Skeletal muscle tissue (tissue), 4 donors: ENCODE results near the gene ECE2. TPM values are rescaled to one million over a fixed set of nuclear protein-coding genes. Genes with fewer than 3 reads are reported as not detected.

ENCODE experiments used
- H3K27ac ChIP-seq: one replicate; pipeline ENCODE4 v1.7.0; 2013; ENCODE audit warnings: mild to moderate bottlenecking, low read depth, low read length, inconsistent platforms
- H3K27me3 ChIP-seq, 3 donors: one replicate each; pipeline ENCODE4 v1.7.0; 2013; ENCODE audit warnings: low read length in 3 of 3; ENCODE audit not compliant: control insufficient read depth in 3 of 3, insufficient read depth in 3 of 3
- H3K36me3 ChIP-seq, 3 donors: one replicate each; pipeline ENCODE4 v1.7.0; 2013; ENCODE audit warnings: low read length in 3 of 3; ENCODE audit not compliant: control insufficient read depth in 3 of 3, insufficient read depth in 3 of 3
- H3K4me1 ChIP-seq, 3 donors: one replicate each; pipeline ENCODE4 v1.7.0; 2013; ENCODE audit warnings: low read length in 3 of 3, mild to moderate bottlenecking in 3 of 3; ENCODE audit not compliant: control insufficient read depth in 3 of 3, insufficient read depth in 3 of 3
- H3K4me3 ChIP-seq, 3 donors: one replicate each; pipeline ENCODE4 v1.7.0; 2013; ENCODE audit warnings: low read length in 3 of 3
- H3K9ac ChIP-seq, 3 donors: one replicate each; pipeline ENCODE4 v1.7.0; 2013; ENCODE audit warnings: low read length in 3 of 3, mild to moderate bottlenecking in 3 of 3, moderate library complexity in 2 of 3, low read depth in 1 of 3
- H3K9me3 ChIP-seq, 3 donors: one replicate each; pipeline ENCODE4 v1.7.0; 2013; ENCODE audit warnings: low read length in 3 of 3; ENCODE audit not compliant: control insufficient read depth in 3 of 3
- total RNA-seq: library from RNA; depleted of rRNA; stranded (reverse); fragments of >200 nt; gene quantifications from one replicate; pipeline ENCODE4 v1.2.3, GENCODE V29; 2014
- donor health status: Osteomylitis.

The ECE2 gene
- total RNA-seq, 1 donor from 2014 or later, result not detected

DNA sequence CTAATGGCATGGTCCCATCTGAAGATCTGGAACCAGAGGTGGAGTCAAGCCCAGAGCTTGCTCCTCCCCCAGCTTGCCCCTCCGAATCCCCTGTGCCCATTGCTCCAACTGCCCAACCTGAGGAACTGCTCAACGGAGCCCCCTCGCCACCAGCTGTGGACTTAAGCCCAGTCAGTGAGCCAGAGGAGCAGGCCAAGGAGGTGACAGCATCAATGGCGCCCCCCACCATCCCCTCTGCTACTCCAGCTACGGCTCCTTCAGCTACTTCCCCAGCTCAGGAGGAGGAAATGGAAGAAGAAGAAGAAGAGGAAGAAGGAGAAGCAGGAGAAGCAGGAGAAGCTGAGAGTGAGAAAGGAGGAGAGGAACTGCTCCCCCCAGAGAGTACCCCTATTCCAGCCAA lies 45.8 kb downstream of the ECE2 start:
- Histone ChIP-seq H3K27me3 (no peaks in the 10 kb centered on the region), H3K9ac (peak overlapping the region; percentile 59 to 91 (median 90)), H3K9me3 (no peaks in the 10 kb centered on the region), H3K27ac (peak overlapping the region; percentile 98), H3K4me3 (peak overlapping the region; percentile 79 to 81 (median 80)), H3K36me3 (peaks cover 61 to 75% (median 73%) of the 10 kb centered on the region in 3 donors), H3K4me1 (peaks cover 71 to 87% (median 71%) of the 10 kb centered on the region in 3 donors)

GRCh38 chr3:184322731-184323487 lies 47.1 kb downstream of the ECE2 start:
- Histone ChIP-seq H3K9ac (peak overlapping the region; percentile 20 to 91 (median 90)), H3K36me3 (peaks cover 74 to 77% (median 75%) of the 10 kb centered on the region in 3 donors)

DNA sequence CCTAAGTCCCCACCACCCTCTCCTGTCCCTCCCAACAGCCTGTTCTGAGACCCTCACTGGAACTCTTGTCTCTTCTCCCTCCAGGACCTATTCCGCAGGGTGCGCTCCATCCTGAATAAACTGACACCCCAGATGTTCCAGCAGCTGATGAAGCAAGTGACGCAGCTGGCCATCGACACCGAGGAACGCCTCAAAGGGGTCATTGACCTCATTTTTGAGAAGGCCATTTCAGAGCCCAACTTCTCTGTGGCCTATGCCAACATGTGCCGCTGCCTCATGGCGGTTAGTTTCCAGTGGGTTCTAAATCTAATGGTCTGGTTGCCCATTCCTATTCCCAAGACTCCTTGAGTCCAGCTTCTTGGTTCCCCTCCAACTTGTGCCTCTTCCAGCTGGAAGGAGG lies 47.9 kb downstream of the ECE2 start:
- Histone ChIP-seq H3K4me3 (peak overlapping the region in 1 of 3 donors; percentile 9), H3K36me3 (peaks cover 80 to 84% (median 82%) of the 10 kb centered on the region in 3 donors), H3K9ac (peak overlapping the region in 2 of 3 donors; percentile 8 to 20), H3K27me3 (no peaks in the 10 kb centered on the region), H3K9me3 (no peaks in the 10 kb centered on the region), H3K4me1 (peaks cover 55 to 66% (median 56%) of the 10 kb centered on the region in 3 donors), H3K27ac (peak overlapping the region; percentile 98)

More at GRCh38 chr3:184322731-184323487, 47.1 kb downstream of the ECE2 start:
- Histone ChIP-seq H3K9me3 (no peaks in the 10 kb centered on the region), H3K4me1 (peaks cover 58 to 74% (median 59%) of the 10 kb centered on the region in 3 donors), H3K27ac (peak overlapping the region; percentile 98), H3K27me3 (no peaks in the 10 kb centered on the region), H3K4me3 (peak overlapping the region; percentile 51 to 80 (median 79))

GRCh38 chr3:184325269-184325668 lies 49.4 kb downstream of the ECE2 start:
- Histone ChIP-seq H3K36me3 (peaks cover 93 to 97% (median 94%) of the 10 kb centered on the region in 3 donors), H3K27me3 (no peaks in the 10 kb centered on the region)

DNA sequence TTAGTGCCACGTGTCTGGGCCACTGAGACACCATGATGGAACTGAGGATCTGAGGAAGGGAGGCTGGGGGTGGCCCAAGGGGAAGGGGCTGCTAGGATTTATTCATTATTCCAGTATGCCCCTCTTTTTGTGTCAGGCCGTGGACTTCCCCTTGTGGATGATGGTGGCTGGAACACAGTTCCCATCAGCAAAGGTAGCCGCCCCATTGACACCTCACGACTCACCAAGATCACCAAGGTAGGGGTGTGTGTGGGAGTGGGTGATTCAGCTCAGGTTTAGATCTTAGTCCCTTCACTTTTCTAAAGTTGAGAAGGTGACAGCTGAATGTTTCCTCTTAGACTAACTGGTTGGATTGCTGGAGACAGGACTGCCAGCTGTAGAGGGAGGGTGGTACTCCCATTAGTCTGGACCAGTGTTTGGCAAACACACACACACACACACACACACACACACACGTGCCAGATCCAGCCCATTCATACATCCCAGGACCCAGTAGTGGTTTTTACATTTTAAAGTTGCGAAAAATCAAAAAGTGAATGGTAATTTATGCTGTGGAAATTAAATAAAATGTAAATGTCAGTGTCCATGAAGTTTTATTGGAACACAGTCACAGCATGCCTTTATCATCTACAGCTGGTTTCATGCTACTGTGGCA lies 50.0 kb downstream of the ECE2 start:
- Histone ChIP-seq H3K27ac (no peak overlapping the region), H3K27me3 (no peaks in the 10 kb centered on the region), H3K36me3 (peaks cover 89 to 99% (median 93%) of the 10 kb centered on the region in 3 donors), H3K9ac (no peak overlapping the region), H3K4me3 (no peak overlapping the region), H3K9me3 (no peaks in the 10 kb centered on the region), H3K4me1 (peaks cover 36 to 47% (median 37%) of the 10 kb centered on the region in 3 donors)

More at GRCh38 chr3:184325269-184325668, 49.4 kb downstream of the ECE2 start:
- Histone ChIP-seq H3K9ac (no peak overlapping the region), H3K9me3 (no peaks in the 10 kb centered on the region), H3K4me3 (no peak overlapping the region), H3K4me1 (peaks cover 41 to 53% (median 43%) of the 10 kb centered on the region in 3 donors), H3K27ac (no peak overlapping the region)

- Histone ChIP-seq H3K27me3 (no peaks in the 10 kb centered on the region), H3K36me3 (peaks cover 89 to 99% (median 93%) of the 10 kb centered on the region in 3 donors)
Observed at GRCh38 chr3:184327171-184327570, 51.3 kb downstream of the ECE2 start.

GRCh38 chr3:184328516-184328915 lies 52.7 kb downstream of the ECE2 start:
- no peak overlapping the region for H3K9ac ChIP-seq
- peaks cover 21 to 45% (median 21%) of the 10 kb centered on the region in 3 donors for H3K4me1 ChIP-seq
- H3K27me3 ChIP-seq, result no peaks in the 10 kb centered on the region
- no peaks in the 10 kb centered on the region for H3K9me3 ChIP-seq
- H3K36me3 ChIP-seq, result peaks cover 90 to 99% (median 94%) of the 10 kb centered on the region in 3 donors
- no peak overlapping the region for H3K27ac ChIP-seq
- H3K4me3 ChIP-seq, result no peak overlapping the region

More at GRCh38 chr3:184327171-184327570, 51.3 kb downstream of the ECE2 start:
- Histone ChIP-seq H3K4me1 (peaks cover 27 to 45% (median 29%) of the 10 kb centered on the region in 3 donors), H3K27ac (no peak overlapping the region), H3K4me3 (no peak overlapping the region), H3K9me3 (no peaks in the 10 kb centered on the region), H3K9ac (no peak overlapping the region)

DNA sequence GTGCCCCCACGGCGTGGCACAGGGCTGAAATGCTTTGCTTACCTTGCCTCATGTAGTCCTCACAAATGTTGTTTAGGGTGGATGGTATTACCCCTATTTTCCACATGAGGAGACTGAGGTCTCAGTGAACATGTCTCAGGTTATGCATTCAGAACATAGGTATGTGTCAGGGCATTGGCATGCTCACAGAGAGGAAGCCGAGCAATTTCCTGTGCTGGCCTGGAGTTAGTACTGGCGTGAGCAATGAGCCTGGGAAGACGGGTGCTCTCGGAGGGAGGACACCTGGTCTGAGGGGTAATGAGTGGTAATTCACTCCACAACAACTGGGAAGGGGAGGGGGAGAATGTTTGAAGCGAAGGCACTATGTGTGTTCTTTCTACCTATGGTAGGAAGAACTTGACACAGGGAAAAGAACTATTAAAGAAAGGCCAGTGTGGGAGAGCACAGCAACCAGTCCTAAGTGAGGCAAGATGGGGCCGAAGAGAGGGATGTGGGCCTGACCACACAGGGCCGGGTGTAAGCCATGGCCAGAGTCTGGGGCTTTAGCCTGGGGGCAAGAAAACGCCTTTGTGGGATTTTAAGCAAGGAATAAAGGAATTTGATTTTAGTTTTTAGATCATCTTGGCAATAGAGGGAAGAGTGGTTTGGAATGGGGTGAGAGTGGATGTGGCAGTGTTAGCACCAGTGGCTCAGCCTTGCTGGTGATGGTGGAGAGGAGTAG lies 56.7 kb downstream of the ECE2 start:
- Histone ChIP-seq H3K4me3 (no peak overlapping the region), H3K27me3 (no peaks in the 10 kb centered on the region), H3K9me3 (no peaks in the 10 kb centered on the region), H3K27ac (peak overlapping the region; percentile 52), H3K9ac (peak overlapping the region in 1 of 3 donors; percentile 18), H3K36me3 (peaks cover 65 to 73% (median 71%) of the 10 kb centered on the region in 3 donors), H3K4me1 (peaks cover 25 to 46% (median 27%) of the 10 kb centered on the region in 3 donors)

GRCh38 chr3:184333190-184333589 lies 57.4 kb downstream of the ECE2 start:
- no peaks in the 10 kb centered on the region for H3K27me3 ChIP-seq
- H3K27ac ChIP-seq, result peak overlapping the region; percentile 52
- H3K4me3 ChIP-seq, result no peak overlapping the region
- peaks cover 31 to 52% (median 34%) of the 10 kb centered on the region in 3 donors for H3K4me1 ChIP-seq
- peaks cover 59 to 67% (median 64%) of the 10 kb centered on the region in 3 donors for H3K36me3 ChIP-seq
- H3K9me3 ChIP-seq, result no peaks in the 10 kb centered on the region
- no peak overlapping the region for H3K9ac ChIP-seq
